Adrenal gland (tissue), 12 donors: ENCODE measurements around the gene RAD51C. TPM values are rescaled to one million over a fixed set of nuclear protein-coding genes. Genes with fewer than 3 reads are reported as not detected.
"Not testable (repeated sequence)": the region's sequence is repeated elsewhere in the genome, so short reads cannot be mapped to it uniquely, and the experiment has no call there.

Experiments
- DNase-seq, 7 donors: peaks; one replicate each; pipeline ENCODE4 v3.0.0-alpha.2; 2019 to 2020
- H3K27ac ChIP-seq, 5 donors: fragments of 200-600 bp; sonication (generic) in 4 of 5; 1 replicate in 3 of 5; 2 replicates in 2 of 5; pipeline versions ENCODE4 v1.5.1 to v1.8.0; 2016 to 2020; ENCODE audit warnings: mild to moderate bottlenecking in 1 of 5
- H3K27me3 ChIP-seq: fragments of 200-600 bp; 2 replicates; pipeline ENCODE4 v1.8.0; 2021
- H3K36me3 ChIP-seq, 2 donors: fragments of 200-600 bp; replicated peaks in 1 of 2; 1 replicate in 1 of 2; 2 replicates in 1 of 2; pipeline versions ENCODE4 v1.5.1 to v1.8.0; 2018 to 2022
- H3K4me1 ChIP-seq, 2 donors: fragments of 200-600 bp; replicated peaks in 1 of 2; 1 replicate in 1 of 2; 2 replicates in 1 of 2; pipeline versions ENCODE4 v1.5.1 to v1.8.0; 2018 to 2021
- H3K4me3 ChIP-seq, 4 donors: fragments of 200-600 bp; sonication (generic) in 3 of 4; one replicate each; pipeline ENCODE4 v1.5.1; 2016 to 2018
- H3K9me3 ChIP-seq, 3 donors: fragments of 200-600 bp; sonication (generic) in 1 of 3; replicated peaks in 1 of 3; 1 replicate in 2 of 3; 2 replicates in 1 of 3; pipeline versions ENCODE4 v1.5.1 to v1.8.0; 2016 to 2021
- CTCF ChIP-seq, 6 experiments: fragments of 450-650 bp in 4 of 6; fragments of 200-600 bp in 2 of 6; sonication (generic) in 1 of 6; IDR thresholded peaks; 1 replicate in 5 of 6; 2 replicates in 1 of 6; pipeline versions ENCODE4 v1.5.1 to v1.8.0; 2016 to 2021; ENCODE audit warnings: antibody characterized with exemption in 6 of 6, mild to moderate bottlenecking in 2 of 6, moderate library complexity in 1 of 6
- POLR2A ChIP-seq, 2 donors: fragments of 450-650 bp; IDR thresholded peaks; one replicate each; pipeline ENCODE4 v1.6.1; 2017; ENCODE audit warnings: antibody characterized with exemption in 2 of 2, mild to moderate bottlenecking in 2 of 2, moderate library complexity in 1 of 2
- WGBS, 4 donors: extraction: QIAGEN DNeasy Blood & Tissue Kit in 2 of 4; methylation state at CpG; one replicate each; pipeline versions ENCODE4 v1.1.5 to v1.1.7; 2013 to 2017; 5-methylcytosine and 5-hydroxymethylcytosine counted together
- intact Hi-C, 2 donors: fragments of 100-400 bp; cut with DNase I; formaldehyde crosslinking; loops; one replicate each; pipeline versions ENCODE4 v1.14.1 to v1.15.0; 2022 to 2023
- polyA plus RNA-seq, 3 donors: library from polyadenylated mRNA; stranded (reverse); fragments of 200-250 nt in 2 of 3; fragments of 350-450 nt in 1 of 3; fragmentation: Illumina TruSeq in 1 of 3; extraction: RNeasy Lipid Tissue Mini Kit (QIAGEN cat#74804) in 1 of 3; gene quantifications; one replicate each; pipeline ENCODE4 v1.2.3, GENCODE V29; 2013 to 2014
- total RNA-seq, 9 donors: library from RNA; depleted of rRNA in 4 of 9; stranded (reverse); fragments of >200 nt in 4 of 9; fragments of 120-200 nt in 1 of 9; fragmentation: NEBNext Ultra II Directional in 1 of 9; extraction: Animal tissue kit (Norgen Biotek cat#: 25700) in 1 of 9; gene quantifications; one replicate each; pipeline versions ENCODE4 v1.1.0 to v1.2.4, GENCODE V29; 2013 to 2023
- donor health status: healthy with polysubstance abuse.
- donor health status: Bipolar disorder and iron deficiency.
- donor health status: DM: yes; HTN: yes; CAD: no.
- donor health status: DM: no; HTN: no; CAD: no.
- donor health status: DM: no; HTN: no; CAD: no.
- donor health status: DM: yes; HTN: yes; CAD: no.

RAD51C gene
- total and polyA plus RNA-seq, 12 donors, result 11.7 to 60.2 (median 30.7) TPM

DNA sequence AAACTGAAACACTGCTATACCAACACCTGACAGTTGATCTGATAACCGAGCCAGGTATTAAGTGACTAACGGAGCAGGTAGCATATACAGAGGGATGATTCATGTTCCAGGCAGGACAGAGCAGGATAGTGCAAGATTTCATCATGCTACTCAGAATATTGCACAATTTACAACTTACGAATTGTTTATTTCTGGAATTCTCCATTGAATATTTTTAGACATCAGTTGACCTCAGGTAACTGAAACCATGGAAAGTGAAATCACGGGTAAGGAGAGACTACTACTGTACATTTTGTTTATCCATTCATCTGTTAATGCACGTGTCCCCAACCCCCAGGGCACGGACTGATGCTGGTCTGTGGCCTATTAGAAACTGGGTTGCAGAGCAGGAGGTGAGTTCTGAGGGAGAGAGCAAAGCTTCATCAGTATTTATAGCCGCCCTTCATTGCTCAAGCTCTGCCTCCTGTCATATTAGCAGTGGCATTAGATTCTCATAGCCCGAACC lies 48.8 kb downstream of the RAD51C start:
- no peaks in the 10 kb centered on the region for H3K27me3 ChIP-seq
- TF ChIP-seq POLR2A (IDR thresholded peaks at IDR 0.05), result no peak
- no peak for TF ChIP-seq CTCF (IDR thresholded peaks at IDR 0.05)
- H3K4me3 ChIP-seq, result no peak overlapping the region
- no peak for DNase-seq
- H3K4me1 ChIP-seq, result no peaks in the 10 kb centered on the region
- H3K36me3 ChIP-seq, result no peaks in the 10 kb centered on the region
- WGBS, 4 donors, result 77 to 84% (median 84%) methylated on average over 8 of the region's 8 CpGs
- H3K9me3 ChIP-seq, result no peaks in the 10 kb centered on the region
- intact Hi-C loops, result no loop called here
- H3K27ac ChIP-seq, result no peak overlapping the region

GRCh38 chr17:58747674-58748073 lies 55.3 kb downstream of the RAD51C start:
- no peaks in the 10 kb centered on the region for H3K36me3 ChIP-seq
- no peak for DNase-seq
- no peaks in the 10 kb centered on the region for H3K4me1 ChIP-seq
- H3K4me3 ChIP-seq, result no peak overlapping the region
- intact Hi-C loops, result no loop called here
- no peaks in the 10 kb centered on the region for H3K27me3 ChIP-seq
- TF ChIP-seq POLR2A (IDR thresholded peaks at IDR 0.05) (no peak), CTCF (IDR thresholded peaks at IDR 0.05) (no peak)
- no peak overlapping the region for H3K27ac ChIP-seq
- no peaks in the 10 kb centered on the region for H3K9me3 ChIP-seq
- WGBS, 4 donors, result 93 to 96% (median 94%) methylated on average over 1 of the region's 1 CpG

GRCh38 chr17:58749627-58750026 lies 57.2 kb downstream of the RAD51C start:
- DNase-seq, H3K36me3 ChIP-seq, H3K27me3 ChIP-seq, H3K27ac ChIP-seq, H3K4me3 ChIP-seq, intact Hi-C loops, H3K9me3 ChIP-seq, H3K4me1 ChIP-seq: not testable (repeated sequence)

GRCh38 chr17:58753026-58753425 lies 60.6 kb downstream of the RAD51C start:
- TF ChIP-seq CTCF (IDR thresholded peaks at IDR 0.05) (no peak), POLR2A (IDR thresholded peaks at IDR 0.05) (no peak)
- DNase-seq, result no peak

DNA sequence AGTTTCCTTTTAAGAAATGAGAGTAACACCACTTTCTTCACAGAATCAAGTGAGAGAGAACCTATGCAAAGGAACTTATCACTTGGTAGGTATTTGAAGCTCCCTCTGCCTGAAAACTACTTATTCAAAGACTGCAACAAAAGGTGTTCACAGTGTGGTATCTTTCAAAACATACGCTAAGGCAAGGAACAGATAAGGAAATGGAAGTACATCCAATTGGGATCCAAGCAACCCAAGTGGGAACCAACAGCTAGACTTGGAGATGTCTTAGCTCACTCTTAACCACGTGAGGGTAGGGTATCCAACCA lies 62.8 kb downstream of the RAD51C start:
- no peaks in the 10 kb centered on the region for H3K27me3 ChIP-seq
- intact Hi-C loops, result no loop called here

More at GRCh38 chr17:58753026-58753425, 60.6 kb downstream of the RAD51C start:
- Histone ChIP-seq H3K4me1 (peaks cover 0 to 17% of the 10 kb centered on the region in 2 donors), H3K9me3 (no peaks in the 10 kb centered on the region), H3K27ac (no peak overlapping the region), H3K27me3 (no peaks in the 10 kb centered on the region), H3K4me3 (no peak overlapping the region), H3K36me3 (no peaks in the 10 kb centered on the region)
- intact Hi-C loops, result no loop called here
- WGBS, 4 donors, result 57 to 85% (median 69%) methylated on average over 2 of the region's 2 CpGs

More for the DNA sequence above, 62.8 kb downstream of the RAD51C start:
- no peak for TF ChIP-seq CTCF (IDR thresholded peaks at IDR 0.05)
- H3K9me3 ChIP-seq, result no peaks in the 10 kb centered on the region
- H3K4me3 ChIP-seq, result peak overlapping the region in 2 of 4 donors; percentile 74 to 76
- no peaks in the 10 kb centered on the region for H3K36me3 ChIP-seq
- peaks cover 0 to 17% of the 10 kb centered on the region in 2 donors for H3K4me1 ChIP-seq
- no peak overlapping the region for H3K27ac ChIP-seq
- no peak for DNase-seq
- WGBS, 4 donors, result 13 to 17% (median 16%) methylated on average over 2 of the region's 2 CpGs
